GM11168 (cell line): ENCODE measurements around the gene PTPRG.

Experiments
- in situ Hi-C: fragments of 300-500 bp; cut with MboI; formaldehyde crosslinking; loops from one replicate; pipeline ENCODE4 v1.12.0; 2022; ENCODE audit warnings: low sequenced_read_pairs; ENCODE audit not compliant: unreplicated experiment

Gene PTPRG

GRCh38 chr3:61582846-61583245, 21.5 kb downstream of the PTPRG start:
- in situ Hi-C loops = no loop called here

GRCh38 chr3:61583890-61584875, 22.8 kb downstream of the PTPRG start:
- in situ Hi-C loops = no loop called here

- in situ Hi-C loops = no loop called here
These were observed 28.5 kb downstream of the PTPRG start for GRCh38 chr3:61589856-61590255.

GRCh38 chr3:61591300-61591699, 29.9 kb downstream of the PTPRG start:
- in situ Hi-C loops = no loop called here

- in situ Hi-C loops = no loop called here
These were observed 32.2 kb downstream of the PTPRG start for GRCh38 chr3:61593446-61594029.

- in situ Hi-C loops = no loop called here
These were observed 33.0 kb downstream of the PTPRG start for GRCh38 chr3:61594144-61594963.

- in situ Hi-C loops = no loop called here
These were observed 33.6 kb downstream of the PTPRG start for GRCh38 chr3:61594964-61595285.

- in situ Hi-C loops = no loop called here
These were observed 33.9 kb downstream of the PTPRG start for GRCh38 chr3:61595288-61595687.

- in situ Hi-C loops = no loop called here
These were observed 34.5 kb downstream of the PTPRG start for GRCh38 chr3:61595826-61596225.

- in situ Hi-C loops = no loop called here
These were observed 36.5 kb downstream of the PTPRG start for GRCh38 chr3:61597906-61598305.

GRCh38 chr3:61600195-61600594, 38.8 kb downstream of the PTPRG start:
- in situ Hi-C loops = no loop called here

GRCh38 chr3:61601831-61602230, 40.5 kb downstream of the PTPRG start:
- in situ Hi-C loops = no loop called here

GRCh38 chr3:61602466-61602865, 41.1 kb downstream of the PTPRG start:
- in situ Hi-C loops = no loop called here

GRCh38 chr3:61605589-61606175, 44.3 kb downstream of the PTPRG start:
- in situ Hi-C loops = no loop called here

- in situ Hi-C loops = no loop called here
These were observed 44.8 kb downstream of the PTPRG start for GRCh38 chr3:61606196-61606595.

- in situ Hi-C loops = no loop called here
These were observed 46.7 kb downstream of the PTPRG start for GRCh38 chr3:61608072-61608471.

- in situ Hi-C loops = no loop called here
These were observed 47.3 kb downstream of the PTPRG start for GRCh38 chr3:61608711-61609110.

- in situ Hi-C loops = no loop called here
These were observed 48.9 kb downstream of the PTPRG start for GRCh38 chr3:61610316-61610715.

- in situ Hi-C loops = no loop called here
These were observed 51.1 kb downstream of the PTPRG start for GRCh38 chr3:61612211-61613194.
